Measurements from ENCODE around the gene VSTM1. TPM values are rescaled to one million over a fixed set of nuclear protein-coding genes. Genes with fewer than 3 reads are reported as not detected.

VSTM1 gene
- total and polyA plus RNA-seq, 7 donors = not detected

DNA sequence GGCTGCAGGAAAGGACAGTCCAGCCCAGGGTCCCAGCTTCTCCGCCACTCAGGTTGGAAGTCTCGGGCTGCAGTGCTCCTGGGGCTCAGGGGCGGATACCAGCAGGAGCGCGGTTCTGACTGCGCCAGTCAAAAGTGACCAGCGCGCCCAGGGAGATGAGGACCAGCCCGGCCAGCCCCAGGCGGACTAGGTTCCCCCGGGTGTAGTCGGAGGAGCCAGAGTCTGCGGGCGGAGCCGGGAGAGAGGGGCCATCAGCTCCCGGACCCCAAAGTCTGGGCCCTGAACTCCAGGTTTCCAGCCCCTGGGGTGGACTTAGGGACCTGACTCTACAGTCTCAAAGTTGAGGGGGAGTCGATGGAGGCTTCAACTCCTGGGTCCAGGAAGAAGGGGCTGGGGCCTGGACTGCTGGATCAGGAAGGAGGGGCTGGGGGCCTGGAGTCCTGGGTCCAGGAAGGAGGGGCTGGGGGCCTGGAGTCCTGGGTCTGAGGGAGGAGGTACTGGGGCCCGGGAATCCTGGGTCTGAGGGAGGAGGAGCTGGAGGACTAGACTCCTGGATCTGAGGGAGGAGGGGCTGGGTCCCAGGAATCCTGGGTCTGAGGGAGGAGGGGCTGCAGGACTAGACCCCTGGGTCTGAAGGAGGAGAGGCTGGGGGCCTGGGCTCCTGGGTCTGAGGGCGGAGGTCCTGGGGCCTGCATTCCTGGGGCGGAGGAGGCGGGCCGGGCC lies 31.6 kb upstream of the VSTM1 start:
- intact Hi-C loops (cut with DNase I) = no loop called here
- DNase-seq = peak; percentile 57
- no peaks in the 10 kb centered on the region for H3K36me3 ChIP-seq
- peak overlapping the region; percentile 1 to 50 (median 30) for H3K4me3 ChIP-seq
- no peak for TF ChIP-seq EP300 (IDR thresholded peaks at IDR 0.05)
- TF ChIP-seq, protein P1, sequence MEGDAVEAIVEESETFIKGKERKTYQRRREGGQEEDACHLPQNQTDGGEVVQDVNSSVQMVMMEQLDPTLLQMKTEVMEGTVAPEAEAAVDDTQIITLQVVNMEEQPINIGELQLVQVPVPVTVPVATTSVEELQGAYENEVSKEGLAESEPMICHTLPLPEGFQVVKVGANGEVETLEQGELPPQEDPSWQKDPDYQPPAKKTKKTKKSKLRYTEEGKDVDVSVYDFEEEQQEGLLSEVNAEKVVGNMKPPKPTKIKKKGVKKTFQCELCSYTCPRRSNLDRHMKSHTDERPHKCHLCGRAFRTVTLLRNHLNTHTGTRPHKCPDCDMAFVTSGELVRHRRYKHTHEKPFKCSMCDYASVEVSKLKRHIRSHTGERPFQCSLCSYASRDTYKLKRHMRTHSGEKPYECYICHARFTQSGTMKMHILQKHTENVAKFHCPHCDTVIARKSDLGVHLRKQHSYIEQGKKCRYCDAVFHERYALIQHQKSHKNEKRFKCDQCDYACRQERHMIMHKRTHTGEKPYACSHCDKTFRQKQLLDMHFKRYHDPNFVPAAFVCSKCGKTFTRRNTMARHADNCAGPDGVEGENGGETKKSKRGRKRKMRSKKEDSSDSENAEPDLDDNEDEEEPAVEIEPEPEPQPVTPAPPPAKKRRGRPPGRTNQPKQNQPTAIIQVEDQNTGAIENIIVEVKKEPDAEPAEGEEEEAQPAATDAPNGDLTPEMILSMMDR (IDR thresholded peaks at IDR 0.05) = no peak
- TF ChIP-seq POLR2A (IDR thresholded peaks at IDR 0.05) = no peak
- TF ChIP-seq POLR2AphosphoS5 (IDR thresholded peaks at IDR 0.05) = no peak
- WGBS, 2 donors = 73% methylated on average over 22 of the region's 22 CpGs
- H3K27ac ChIP-seq = peak overlapping the region in 1 of 4 donors; percentile 71
- peaks cover 0 to 13% (median 10%) of the 10 kb centered on the region in 4 donors for H3K4me1 ChIP-seq
- peaks cover 0 to 15% (median 8%) of the 10 kb centered on the region in 3 donors for H3K27me3 ChIP-seq
- no peaks in the 10 kb centered on the region for H3K9me3 ChIP-seq

DNA sequence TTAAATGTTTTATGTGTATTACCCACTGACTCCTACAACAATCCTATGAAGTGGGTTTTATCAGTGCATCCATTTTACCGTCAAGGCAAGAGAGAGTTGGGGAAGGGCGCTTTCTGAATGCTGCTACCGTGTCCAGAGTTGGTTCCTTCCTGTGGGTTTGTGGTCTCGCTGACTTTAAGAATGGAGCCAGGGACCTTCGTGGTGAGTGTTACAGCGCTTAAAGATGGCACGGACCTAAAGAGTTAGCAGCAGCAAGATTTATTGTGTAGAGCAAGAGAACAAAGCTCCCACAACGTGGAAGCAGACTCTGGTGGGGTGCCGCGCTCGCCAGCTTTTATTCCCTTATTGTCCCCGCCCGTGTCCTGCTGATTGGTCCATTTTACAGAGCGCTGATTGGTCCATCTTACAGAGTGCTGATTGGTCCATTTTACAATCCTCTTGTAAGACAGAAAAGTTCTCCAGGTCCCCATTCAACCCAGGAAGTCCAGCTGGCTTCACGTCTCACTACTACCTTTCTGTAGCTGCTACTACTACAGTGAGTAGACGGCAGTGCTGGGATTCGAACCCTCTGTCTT lies 30.8 kb upstream of the VSTM1 start:
- intact Hi-C loops (cut with DNase I) = no loop called here
- WGBS, 2 donors = 67 to 82% methylated on average over 17 of the region's 17 CpGs
- peaks cover 0 to 13% (median 10%) of the 10 kb centered on the region in 4 donors for H3K4me1 ChIP-seq
- no peak overlapping the region for H3K4me3 ChIP-seq
- TF ChIP-seq EP300 (IDR thresholded peaks at IDR 0.05) (no peak), POLR2A (IDR thresholded peaks at IDR 0.05) (no peak), POLR2AphosphoS5 (IDR thresholded peaks at IDR 0.05) (no peak)
- TF ChIP-seq, protein P1 (IDR thresholded peaks at IDR 0.05) = no peak
- peaks cover 4 to 15% (median 8%) of the 10 kb centered on the region in 3 donors for H3K27me3 ChIP-seq
- H3K27ac ChIP-seq = no peak overlapping the region
- peak; percentile 19 for DNase-seq
- H3K36me3 ChIP-seq = no peaks in the 10 kb centered on the region
- H3K9me3 ChIP-seq = no peaks in the 10 kb centered on the region

GRCh38 chr19:54084410-54084809 lies 20.7 kb upstream of the VSTM1 start:
- Histone ChIP-seq H3K4me3 (no peak overlapping the region), H3K4me1 (no peaks in the 10 kb centered on the region), H3K27ac (no peak overlapping the region), H3K9me3 (peaks cover 0 to 9% (median 0%) of the 10 kb centered on the region in 4 donors), H3K36me3 (no peaks in the 10 kb centered on the region), H3K27me3 (peaks cover 0 to 1% (median 0%) of the 10 kb centered on the region in 3 donors)
- peak; percentile 7 for DNase-seq
- 72 to 88% methylated on average over 3 of the region's 3 CpGs for WGBS, 2 donors
- TF ChIP-seq, protein P1 (IDR thresholded peaks at IDR 0.05) = no peak
- TF ChIP-seq POLR2A (IDR thresholded peaks at IDR 0.05) = no peak
- intact Hi-C loops (cut with DNase I) = no loop called here

GRCh38 chr19:54081032-54081431 lies 17.3 kb upstream of the VSTM1 start, which contains the start of gene TARM1:
Gene TARM1, minus strand, starts transcription at chr19:54081365. Its CDS starts 25 bp downstream, at chr19:54081340.
- H3K27me3 ChIP-seq = no peaks in the 10 kb centered on the region
- no peak within 1 kb of the TSS for H3K4me3 ChIP-seq
- no peaks in the 10 kb centered on the region for H3K36me3 ChIP-seq
- H3K9me3 ChIP-seq = peaks cover 0 to 9% (median 0%) of the 10 kb centered on the region in 4 donors
- intact Hi-C loops (cut with DNase I) = no loop called here
- WGBS, 2 donors = 76 to 85% methylated on average over 7 of the region's 7 CpGs
- H3K27ac ChIP-seq = no peak within 1 kb of the TSS
- DNase-seq = peak; percentile 7
- no peaks in the 10 kb centered on the region for H3K4me1 ChIP-seq
- TF ChIP-seq, protein P1 (IDR thresholded peaks at IDR 0.05) = no peak
- TF ChIP-seq POLR2AphosphoS5 (IDR thresholded peaks at IDR 0.05) (no peak), EP300 (IDR thresholded peaks at IDR 0.05) (no peak), POLR2A (IDR thresholded peaks at IDR 0.05) (no peak)

Data from sigmoid colon (tissue), 7 donors.